T-helper 9 cell (primary cell): Measurements from ENCODE around the gene PSTPIP1.

Experiments used
- DNase-seq: peaks from one replicate; pipeline ENCODE4 v3.0.0-alpha.2; 2020

The PSTPIP1 gene

GRCh38 chr15:77044228-77045042, 49.5 kb downstream of the PSTPIP1 start:
- DNase-seq, result no peak

GRCh38 chr15:77045985-77046384, 51.1 kb downstream of the PSTPIP1 start:
- DNase-seq, result no peak

GRCh38 chr15:77046704-77047412, 51.9 kb downstream of the PSTPIP1 start:
- no peak for DNase-seq

GRCh38 chr15:77048135-77048876, 53.4 kb downstream of the PSTPIP1 start:
- no peak for DNase-seq

- no peak for DNase-seq
These were observed 57.6 kb downstream of the PSTPIP1 start for GRCh38 chr15:77052556-77052955.

GRCh38 chr15:77053709-77054108, 58.8 kb downstream of the PSTPIP1 start:
- DNase-seq, result no peak

GRCh38 chr15:77057072-77057471, 62.1 kb downstream of the PSTPIP1 start:
- DNase-seq, result no peak

GRCh38 chr15:77057685-77058084, 62.8 kb downstream of the PSTPIP1 start:
- DNase-seq, result no peak

- no peak for DNase-seq
These were observed 63.5 kb downstream of the PSTPIP1 start for GRCh38 chr15:77058468-77058867.

GRCh38 chr15:77059786-77060361, 64.9 kb downstream of the PSTPIP1 start:
- no peak for DNase-seq

- DNase-seq, result no peak
These were observed 65.6 kb downstream of the PSTPIP1 start for GRCh38 chr15:77060546-77060945.

GRCh38 chr15:77063249-77063648, 68.3 kb downstream of the PSTPIP1 start:
- DNase-seq, result no peak

GRCh38 chr15:77064063-77064462, 69.1 kb downstream of the PSTPIP1 start:
- DNase-seq, result no peak

GRCh38 chr15:77064539-77065308, 69.8 kb downstream of the PSTPIP1 start:
- DNase-seq, result no peak

- no peak for DNase-seq
These were observed 72.2 kb downstream of the PSTPIP1 start for GRCh38 chr15:77066971-77067690.

GRCh38 chr15:77067691-77068367, 72.9 kb downstream of the PSTPIP1 start:
- DNase-seq, result no peak

- no peak for DNase-seq
These were observed 73.7 kb downstream of the PSTPIP1 start for GRCh38 chr15:77068633-77069032.

- DNase-seq, result no peak
These were observed 74.7 kb downstream of the PSTPIP1 start for GRCh38 chr15:77069521-77070121.

- DNase-seq, result no peak
These were observed 75.2 kb downstream of the PSTPIP1 start for GRCh38 chr15:77070180-77070494.

- peak; percentile 88 for DNase-seq
These were observed 75.8 kb downstream of the PSTPIP1 start, which contains the start of gene TSPAN3 for GRCh38 chr15:77070495-77071304. Gene TSPAN3, minus strand, starts transcription at chr15:77071109. Its CDS starts 155 bp downstream, at chr15:77070954.
